Right lobe of liver (tissue), 4 donors: ENCODE data around the gene SCYGR1.

Experiments used
- POLR2A ChIP-seq: fragments of 450-650 bp; IDR thresholded peaks from one replicate; pipeline ENCODE4 v1.6.1; 2017; ENCODE audit warnings: antibody characterized with exemption, mild to moderate bottlenecking
- TF ChIP-seq, protein P1 (sequence below), 4 donors: fragments of 200-600 bp in 3 of 4; fragments of 450-650 bp in 1 of 4; IDR thresholded peaks; one replicate each; pipeline versions ENCODE4 v1.5.1 to v1.8.0; 2016 to 2022; ENCODE audit warnings: antibody characterized with exemption in 4 of 4, mild to moderate bottlenecking in 2 of 4
- donor health status: DM: no; HTN: no; CAD: no.
- donor health status: DM: no; HTN: no; CAD: no.
- donor health status: DM: no; HTN: yes; CAD: no.

DNA sequence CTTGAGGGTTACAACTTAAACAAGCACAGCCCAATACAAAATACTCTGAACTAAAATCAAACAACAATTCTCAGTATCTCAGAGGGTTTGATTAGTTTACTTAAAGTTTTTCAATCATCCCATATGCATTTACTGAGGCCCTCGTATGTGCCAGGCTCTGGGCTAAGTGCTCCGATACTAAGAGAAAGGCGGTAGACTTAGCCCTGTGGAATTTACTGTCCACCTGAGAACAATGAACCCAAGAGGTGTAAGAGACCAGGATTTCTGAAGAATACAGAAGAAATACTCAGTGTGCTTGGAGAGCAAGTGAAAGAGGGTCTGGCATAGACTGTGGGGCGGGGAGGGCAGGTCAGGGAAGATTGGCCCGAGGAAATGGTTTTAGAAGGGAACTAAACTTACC is 25.1 kb upstream of the SCYGR1 start:
- TF ChIP-seq, protein P1, sequence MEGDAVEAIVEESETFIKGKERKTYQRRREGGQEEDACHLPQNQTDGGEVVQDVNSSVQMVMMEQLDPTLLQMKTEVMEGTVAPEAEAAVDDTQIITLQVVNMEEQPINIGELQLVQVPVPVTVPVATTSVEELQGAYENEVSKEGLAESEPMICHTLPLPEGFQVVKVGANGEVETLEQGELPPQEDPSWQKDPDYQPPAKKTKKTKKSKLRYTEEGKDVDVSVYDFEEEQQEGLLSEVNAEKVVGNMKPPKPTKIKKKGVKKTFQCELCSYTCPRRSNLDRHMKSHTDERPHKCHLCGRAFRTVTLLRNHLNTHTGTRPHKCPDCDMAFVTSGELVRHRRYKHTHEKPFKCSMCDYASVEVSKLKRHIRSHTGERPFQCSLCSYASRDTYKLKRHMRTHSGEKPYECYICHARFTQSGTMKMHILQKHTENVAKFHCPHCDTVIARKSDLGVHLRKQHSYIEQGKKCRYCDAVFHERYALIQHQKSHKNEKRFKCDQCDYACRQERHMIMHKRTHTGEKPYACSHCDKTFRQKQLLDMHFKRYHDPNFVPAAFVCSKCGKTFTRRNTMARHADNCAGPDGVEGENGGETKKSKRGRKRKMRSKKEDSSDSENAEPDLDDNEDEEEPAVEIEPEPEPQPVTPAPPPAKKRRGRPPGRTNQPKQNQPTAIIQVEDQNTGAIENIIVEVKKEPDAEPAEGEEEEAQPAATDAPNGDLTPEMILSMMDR (IDR thresholded peaks at IDR 0.05), result no peak
- no peak for TF ChIP-seq POLR2A
